Measurements from ENCODE around the gene CEP112. TPM values are rescaled to one million over a fixed set of nuclear protein-coding genes. Genes with fewer than 3 reads are reported as not detected.

CEP112 gene
- total and polyA plus RNA-seq, 8 donors = 15.1 to 23.8 (median 19.7) TPM

- H3K36me3 ChIP-seq = no peaks in the 10 kb centered on the region
- ATAC-seq (no peak), DNase-seq (no peak)
- H3K4me1 ChIP-seq = no peaks in the 10 kb centered on the region
- peaks cover 0 to 18% of the 10 kb centered on the region in 2 donors for H3K9me3 ChIP-seq
- no peaks in the 10 kb centered on the region for H3K27me3 ChIP-seq
- H3K4me3 ChIP-seq = no peak overlapping the region
- intact Hi-C loops (cut with DNase I) = no loop called here
- TF ChIP-seq, protein P1, sequence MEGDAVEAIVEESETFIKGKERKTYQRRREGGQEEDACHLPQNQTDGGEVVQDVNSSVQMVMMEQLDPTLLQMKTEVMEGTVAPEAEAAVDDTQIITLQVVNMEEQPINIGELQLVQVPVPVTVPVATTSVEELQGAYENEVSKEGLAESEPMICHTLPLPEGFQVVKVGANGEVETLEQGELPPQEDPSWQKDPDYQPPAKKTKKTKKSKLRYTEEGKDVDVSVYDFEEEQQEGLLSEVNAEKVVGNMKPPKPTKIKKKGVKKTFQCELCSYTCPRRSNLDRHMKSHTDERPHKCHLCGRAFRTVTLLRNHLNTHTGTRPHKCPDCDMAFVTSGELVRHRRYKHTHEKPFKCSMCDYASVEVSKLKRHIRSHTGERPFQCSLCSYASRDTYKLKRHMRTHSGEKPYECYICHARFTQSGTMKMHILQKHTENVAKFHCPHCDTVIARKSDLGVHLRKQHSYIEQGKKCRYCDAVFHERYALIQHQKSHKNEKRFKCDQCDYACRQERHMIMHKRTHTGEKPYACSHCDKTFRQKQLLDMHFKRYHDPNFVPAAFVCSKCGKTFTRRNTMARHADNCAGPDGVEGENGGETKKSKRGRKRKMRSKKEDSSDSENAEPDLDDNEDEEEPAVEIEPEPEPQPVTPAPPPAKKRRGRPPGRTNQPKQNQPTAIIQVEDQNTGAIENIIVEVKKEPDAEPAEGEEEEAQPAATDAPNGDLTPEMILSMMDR (IDR thresholded peaks at IDR 0.05) = no peak
- H3K27ac ChIP-seq = no peak overlapping the region
Measured at GRCh38 chr17:65984299-65984698, 207.6 kb downstream of the CEP112 start.

- intact Hi-C loops (cut with DNase I) = no loop called here
- DNase-seq (no peak), ATAC-seq (no peak)
- Histone ChIP-seq H3K4me3 (no peak overlapping the region), H3K27me3 (no peaks in the 10 kb centered on the region), H3K9me3 (no peaks in the 10 kb centered on the region), H3K27ac (no peak overlapping the region), H3K4me1 (no peaks in the 10 kb centered on the region), H3K36me3 (no peaks in the 10 kb centered on the region)
- TF ChIP-seq, protein P1 (IDR thresholded peaks at IDR 0.05) = no peak
Measured at GRCh38 chr17:65978871-65979270, 213.1 kb downstream of the CEP112 start.

GRCh38 chr17:65977041-65977440 is 214.9 kb downstream of the CEP112 start:
- no peaks in the 10 kb centered on the region for H3K9me3 ChIP-seq
- no peak overlapping the region for H3K4me3 ChIP-seq
- intact Hi-C loops (cut with DNase I) = no loop called here
- no peaks in the 10 kb centered on the region for H3K4me1 ChIP-seq
- H3K27ac ChIP-seq = no peak overlapping the region
- DNase-seq (no peak), ATAC-seq (no peak)
- H3K36me3 ChIP-seq = no peaks in the 10 kb centered on the region
- TF ChIP-seq, protein P1 (IDR thresholded peaks at IDR 0.05) = no peak
- H3K27me3 ChIP-seq = no peaks in the 10 kb centered on the region

DNA sequence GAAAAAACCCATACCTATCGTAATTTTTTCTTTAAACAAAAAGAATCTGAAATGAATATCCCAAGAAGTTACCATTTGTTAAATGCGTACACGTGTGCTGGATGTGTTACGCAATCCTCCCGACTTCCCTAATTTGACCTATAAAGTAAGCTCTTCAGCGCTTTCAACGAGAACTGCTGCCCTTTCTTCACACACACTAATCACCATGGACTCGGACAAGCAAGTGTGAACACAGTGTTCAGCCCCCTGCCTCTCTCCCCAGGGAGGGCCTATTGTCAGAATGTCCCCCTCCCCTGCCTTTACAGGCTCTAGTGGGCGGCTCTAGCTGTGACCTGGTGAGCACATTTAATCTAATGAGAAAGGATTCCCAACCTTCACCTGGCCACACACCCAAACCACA is 216.1 kb downstream of the CEP112 start:
- TF ChIP-seq, protein P1 (IDR thresholded peaks at IDR 0.05) = no peak
- peak in 2 of 4 donors; percentile 36 to 37 for DNase-seq

GRCh38 chr17:65973237-65973636 is 218.7 kb downstream of the CEP112 start:
- Histone ChIP-seq H3K4me3 (no peak overlapping the region), H3K36me3 (no peaks in the 10 kb centered on the region), H3K4me1 (no peaks in the 10 kb centered on the region), H3K27ac (no peak overlapping the region), H3K9me3 (peaks cover 0 to 12% of the 10 kb centered on the region in 2 donors), H3K27me3 (no peaks in the 10 kb centered on the region)
- TF ChIP-seq, protein P1 (IDR thresholded peaks at IDR 0.05) = no peak
- intact Hi-C loops (cut with DNase I) = no loop called here
- DNase-seq = no peak
- no peak for ATAC-seq

More for the DNA sequence above, 216.1 kb downstream of the CEP112 start:
- H3K27me3 ChIP-seq = no peaks in the 10 kb centered on the region
- peaks cover 0 to 3% of the 10 kb centered on the region in 2 donors for H3K9me3 ChIP-seq
- no peaks in the 10 kb centered on the region for H3K4me1 ChIP-seq
- H3K36me3 ChIP-seq = no peaks in the 10 kb centered on the region
- ATAC-seq = peak; percentile 87
- intact Hi-C loops (cut with DNase I) = no loop called here
- no peak overlapping the region for H3K27ac ChIP-seq
- no peak overlapping the region for H3K4me3 ChIP-seq

Data from left lung (tissue), 10 donors.